HT1080 (cell line): ENCODE data around the gene JPH2. TPM values are rescaled to one million over a fixed set of nuclear protein-coding genes. Genes with fewer than 3 reads are reported as not detected.

ENCODE experiments used
- DNase-seq: peaks from one replicate; pipeline ENCODE4 v3.0.0-alpha.2; 2015; ENCODE audit warnings: low read depth
- total RNA-seq: library from RNA; depleted of rRNA; stranded (reverse); fragments of >200 nt; shearing (Covaris generic); gene quantifications from 2 replicates; pipeline ENCODE4 v1.2.3, GENCODE V29; 2014

Gene JPH2
- total RNA-seq, 1 experiment from 2014 or later = 0.34 TPM

- DNase-seq = peak; percentile 62
Measured at GRCh38 chr20:44080646-44081267, 106.2 kb downstream of the JPH2 start.

- DNase-seq = no peak
Measured at GRCh38 chr20:44080064-44080463, 106.9 kb downstream of the JPH2 start.

- DNase-seq = no peak
Measured at GRCh38 chr20:44079291-44079690, 107.7 kb downstream of the JPH2 start.

- DNase-seq = no peak
Measured at GRCh38 chr20:44075950-44076232, 111.1 kb downstream of the JPH2 start.

- DNase-seq = no peak
Measured at GRCh38 chr20:44075191-44075949, 111.6 kb downstream of the JPH2 start.

DNA sequence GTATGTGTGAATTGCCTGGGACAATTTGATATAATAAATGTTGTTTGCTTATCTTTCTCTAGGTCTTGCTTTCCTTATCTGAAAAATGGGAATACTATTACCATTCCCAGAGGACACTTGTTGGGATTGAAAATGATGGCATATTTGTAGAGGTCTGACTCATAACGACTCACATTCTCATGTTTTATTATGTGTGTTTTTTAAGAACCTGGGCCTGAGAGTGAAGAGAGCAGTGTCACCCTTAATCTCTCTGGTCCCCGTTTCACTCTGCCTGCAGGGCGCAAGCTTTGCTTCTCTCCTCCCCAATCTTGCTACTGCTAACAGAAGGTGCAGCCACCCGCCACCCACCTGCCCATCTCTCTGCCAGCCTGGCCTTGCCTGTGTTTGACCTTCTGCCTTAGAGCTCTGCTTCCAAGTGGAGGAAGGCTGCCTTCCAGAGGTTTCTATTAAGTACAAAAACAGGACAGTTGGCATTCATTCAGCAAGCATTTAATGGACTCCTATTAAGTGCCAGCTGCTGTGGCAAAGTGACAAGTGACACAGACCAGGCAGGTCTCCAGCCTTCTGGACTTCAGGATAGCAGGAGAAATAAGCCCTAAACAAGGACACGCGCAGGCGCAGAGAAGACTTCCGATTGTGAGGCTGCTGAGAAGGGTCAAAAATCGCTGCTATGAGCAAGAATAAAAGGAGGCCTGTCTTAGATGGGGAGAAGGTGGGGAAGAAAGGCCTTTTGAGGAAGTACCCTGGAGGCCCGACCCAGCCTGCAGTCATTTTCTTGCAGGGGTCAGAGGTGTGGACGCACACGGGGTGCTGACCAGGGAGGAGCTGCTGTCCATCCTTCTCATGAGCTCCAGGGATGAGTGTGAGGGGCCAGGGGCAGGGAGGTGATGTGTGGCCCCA, 112.5 kb downstream of the JPH2 start:
- peak; percentile 64 for DNase-seq

DNA sequence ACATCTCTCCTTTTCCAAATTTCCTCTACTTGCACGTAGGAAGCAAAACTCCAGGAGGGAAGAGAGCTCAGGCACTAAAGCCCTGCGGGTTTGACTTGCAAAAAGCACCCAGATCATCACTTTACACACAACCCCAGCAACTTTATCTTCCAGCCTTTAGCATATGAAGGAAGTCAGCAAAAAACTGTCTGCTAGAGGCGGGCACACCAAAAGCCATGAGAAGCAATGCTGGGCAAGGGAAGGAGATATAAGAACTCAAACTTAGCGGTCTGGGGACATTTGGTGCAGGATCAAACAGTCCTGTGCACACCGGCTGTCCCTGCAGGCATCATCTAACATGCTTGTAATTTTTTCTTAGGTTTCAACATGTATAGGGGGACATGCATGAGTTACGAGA, 113.3 kb downstream of the JPH2 start:
- DNase-seq = no peak

DNA sequence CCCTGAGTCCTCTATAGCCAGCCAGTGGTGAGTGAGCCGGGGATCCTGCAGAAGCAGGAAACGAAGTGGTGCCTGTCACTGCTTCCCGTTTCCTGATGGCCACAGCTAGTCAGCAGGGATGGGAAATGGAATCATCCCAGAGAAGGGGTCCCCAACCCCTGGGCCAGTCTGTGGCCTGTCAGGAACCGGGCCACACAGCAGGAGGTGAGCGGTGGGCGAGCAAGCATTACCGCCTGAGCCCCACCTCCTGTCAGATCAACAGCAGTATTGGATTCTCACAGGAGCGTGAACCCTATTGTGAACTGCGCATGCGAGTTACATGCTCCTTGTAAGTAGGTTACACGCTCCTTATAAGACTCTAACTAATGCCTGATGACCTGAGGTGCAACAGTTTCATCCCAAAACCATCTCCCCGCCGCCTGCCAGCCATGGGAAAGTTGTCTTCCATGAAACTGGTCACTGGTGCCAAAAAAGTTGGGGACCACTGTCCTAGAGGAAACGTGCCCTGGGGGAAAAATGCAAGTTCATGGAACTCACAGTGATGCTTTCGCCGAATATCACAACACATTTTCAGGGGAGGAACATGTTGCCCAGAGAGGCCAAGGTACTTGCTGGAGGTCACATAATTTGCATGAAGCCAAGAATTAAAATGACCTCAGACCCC, 113.8 kb downstream of the JPH2 start:
- no peak for DNase-seq

DNA sequence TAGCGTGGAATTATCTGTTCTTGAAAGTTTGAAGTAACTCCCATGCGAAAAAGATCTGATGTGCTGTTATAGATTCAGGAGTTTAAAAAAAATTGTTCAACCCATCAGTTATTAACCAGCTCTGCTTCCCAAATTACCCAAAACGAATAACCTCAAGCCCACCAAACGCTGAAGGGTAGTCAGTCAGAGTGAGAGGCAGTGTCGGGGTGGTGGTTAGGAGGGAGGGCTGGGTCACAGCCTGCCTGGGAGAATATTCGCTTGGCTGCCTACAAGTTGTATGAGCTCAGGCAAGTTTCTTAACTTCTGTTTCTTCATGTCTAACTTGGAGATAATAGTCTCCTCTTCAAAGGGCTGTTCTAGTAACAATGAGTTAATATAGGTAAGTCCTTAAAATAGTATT, 114.6 kb downstream of the JPH2 start:
- DNase-seq = no peak

GRCh38 chr20:44071526-44072111, 115.4 kb downstream of the JPH2 start:
- DNase-seq = no peak

DNA sequence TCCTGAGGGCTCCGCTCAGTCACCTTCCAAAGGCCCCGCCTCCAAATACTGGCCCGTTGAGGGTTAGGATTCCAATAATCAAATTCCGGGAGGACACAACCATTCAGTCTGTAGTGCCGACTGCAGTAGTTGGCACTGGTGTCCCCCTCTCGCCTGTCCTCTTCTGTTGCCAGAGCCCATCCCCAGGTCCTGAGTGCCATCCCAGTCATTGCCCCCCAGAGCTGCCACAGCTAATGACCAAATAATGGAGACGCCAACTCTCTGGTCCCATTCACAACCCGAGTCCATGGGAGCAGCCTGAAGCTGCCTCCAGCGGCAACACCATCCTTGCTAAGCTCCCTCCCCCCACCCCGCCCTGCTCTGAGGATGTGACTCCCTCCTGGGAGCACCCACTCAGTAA, 115.9 kb downstream of the JPH2 start:
- no peak for DNase-seq

GRCh38 chr20:44070139-44070900, 116.7 kb downstream of the JPH2 start:
- DNase-seq = no peak

- no peak for DNase-seq
Measured at GRCh38 chr20:44069203-44070011, 117.6 kb downstream of the JPH2 start.

DNA sequence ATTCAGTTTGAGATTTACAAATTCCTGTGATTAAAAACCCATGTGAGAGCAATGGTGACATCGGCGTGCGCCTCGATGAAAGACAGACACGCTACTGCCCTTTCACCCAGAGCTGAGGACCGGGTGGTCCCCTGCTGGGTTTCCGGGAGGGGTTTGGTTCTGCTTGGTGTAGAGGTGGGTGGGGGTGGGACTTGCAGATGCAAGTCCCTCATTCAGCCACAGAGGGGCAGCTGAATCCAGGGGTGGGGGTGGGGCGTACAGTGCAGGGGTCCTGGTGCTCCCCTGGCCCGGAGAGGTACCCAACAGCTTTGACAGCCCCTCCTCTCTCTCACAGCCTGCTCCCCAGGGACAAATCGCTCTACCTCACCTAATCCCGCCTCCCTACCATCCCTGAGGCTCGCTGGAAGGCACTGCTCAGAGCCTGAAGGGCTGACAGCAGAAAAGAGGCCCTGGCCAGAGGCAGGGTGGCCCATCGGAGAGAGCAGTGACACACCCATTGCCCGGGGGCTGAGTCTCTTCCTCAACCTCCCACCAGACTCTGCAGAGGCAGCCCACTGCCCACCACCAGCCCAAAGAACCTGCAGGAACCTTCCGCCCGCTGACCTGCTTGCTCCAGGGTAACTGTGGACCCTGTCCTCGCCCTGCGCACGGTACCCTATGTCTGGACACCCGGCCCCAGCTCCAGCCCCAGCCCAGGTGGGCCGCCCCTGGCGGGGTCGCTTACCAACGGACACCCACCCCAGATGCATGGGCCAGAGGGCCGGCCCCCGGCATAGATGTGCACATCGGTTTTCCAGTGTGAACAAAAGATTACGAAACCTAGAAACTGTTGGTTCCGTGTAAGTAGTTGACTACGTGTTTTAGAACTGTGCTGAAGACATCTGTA, 118.4 kb downstream of the JPH2 start:
- DNase-seq = no peak

DNA sequence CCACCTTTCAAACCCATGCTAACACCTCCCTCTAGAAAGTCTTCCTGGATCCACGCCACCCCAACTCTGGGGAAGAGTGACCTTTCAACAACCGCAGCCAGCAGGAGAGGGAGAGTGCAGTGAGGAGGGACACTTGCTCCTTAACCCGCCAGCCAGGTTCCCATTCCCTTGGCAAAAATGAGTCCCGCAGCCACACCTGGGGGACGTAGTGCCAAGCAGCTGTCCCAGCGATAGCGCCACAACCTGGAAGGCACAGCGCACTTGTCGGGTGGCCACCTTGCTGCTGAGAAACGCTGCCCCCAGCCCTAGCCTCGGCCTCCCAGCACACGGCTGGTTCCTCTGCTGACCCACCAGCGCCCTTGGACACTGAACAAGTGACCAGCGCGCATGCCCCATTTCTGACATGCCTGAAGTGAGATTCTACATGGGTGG, 119.3 kb downstream of the JPH2 start:
- DNase-seq = no peak

- DNase-seq = no peak
Measured at GRCh38 chr20:44066645-44067606, 120.1 kb downstream of the JPH2 start.
